HG02973 (cell line): ENCODE data around the gene IFI16.
"Not testable (repeated sequence)": the region's sequence is repeated elsewhere in the genome, so short reads cannot be mapped to it uniquely, and the experiment has no call there.

Experiments
- ATAC-seq: cut with Tn5 transposase; IDR thresholded peaks from one replicate; pipeline ENCODE4 v1.9.1; 2021; ENCODE audit warnings: moderate library complexity; ENCODE audit not compliant: unreplicated experiment

The IFI16 gene

DNA sequence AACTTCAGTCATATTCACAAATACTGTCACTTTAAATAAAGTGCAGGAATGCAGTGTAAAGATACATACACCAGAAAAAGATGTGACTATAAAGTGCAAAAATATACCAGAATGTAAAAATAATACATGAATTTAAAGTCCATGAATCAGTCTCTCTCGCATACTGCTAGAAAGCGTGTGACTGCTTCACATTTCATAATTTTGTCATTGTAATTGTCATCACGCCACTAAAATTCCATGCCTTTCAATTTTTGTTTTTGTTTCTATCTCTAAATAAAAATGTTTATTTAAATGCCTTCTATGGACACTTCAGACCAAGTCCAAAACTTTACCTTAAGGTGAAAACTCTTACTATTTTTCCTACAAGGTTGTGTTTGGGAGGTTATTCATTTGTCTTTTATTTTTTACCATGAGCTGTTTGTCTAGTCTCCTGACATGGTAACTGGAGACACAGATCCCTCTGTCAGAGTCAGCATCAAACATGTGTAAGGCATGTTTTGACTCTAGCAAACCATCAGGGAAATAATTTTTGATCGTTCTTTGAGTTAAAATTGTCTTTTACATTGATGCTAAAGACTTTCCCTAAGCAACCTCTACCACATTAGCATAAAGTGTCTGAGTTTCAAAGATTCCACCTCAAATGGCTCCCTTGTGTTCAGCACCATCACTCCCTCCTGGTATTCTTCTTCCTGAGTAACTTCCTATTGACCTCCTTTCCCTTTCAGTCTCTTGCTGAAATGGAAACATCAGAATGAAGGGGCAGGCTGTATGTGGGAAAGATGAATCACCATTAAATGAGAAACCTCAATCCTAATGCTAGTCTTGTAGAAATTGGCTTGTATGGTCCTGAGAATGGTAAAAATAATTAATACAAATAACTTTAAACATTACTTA lies 80.8 kb downstream of the IFI16 start:
- ATAC-seq = no peak

DNA sequence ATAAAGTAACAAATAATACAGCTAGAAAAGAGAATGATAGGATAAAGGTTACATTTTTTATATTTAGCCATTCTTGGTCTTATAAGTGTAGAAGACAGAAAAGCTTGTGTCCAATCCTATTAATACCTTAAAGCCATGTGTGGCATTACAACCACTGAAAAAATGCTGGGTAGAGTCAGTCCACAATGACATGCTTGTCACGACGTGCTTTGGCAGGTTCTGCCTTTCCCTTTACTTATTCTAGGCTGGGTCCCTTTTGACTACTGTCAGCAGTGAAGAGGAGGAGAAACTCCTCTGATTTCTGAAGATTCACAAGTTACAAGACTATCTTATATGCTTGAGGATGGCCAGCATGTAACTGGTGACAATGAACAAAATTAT lies 81.5 kb downstream of the IFI16 start:
- ATAC-seq = no peak

DNA sequence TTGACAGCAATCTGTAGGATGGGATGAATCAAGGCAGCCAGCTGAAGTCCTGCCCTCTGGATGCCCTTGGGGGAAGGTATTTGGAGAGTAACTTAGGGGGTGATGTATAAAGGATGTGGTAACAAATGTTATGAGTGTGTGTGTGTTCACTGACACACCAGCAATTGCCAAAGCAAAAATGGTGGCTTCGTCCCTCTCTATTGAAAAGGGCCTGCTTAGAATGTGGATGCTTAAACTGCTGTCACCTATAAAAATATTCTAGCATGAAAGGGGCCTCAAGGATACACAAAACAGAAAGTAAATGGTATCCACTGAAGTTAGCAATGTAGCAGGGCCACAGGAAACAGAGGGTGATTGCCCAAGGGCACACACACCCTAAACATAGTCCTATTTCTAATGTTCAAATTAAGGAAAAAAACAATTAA lies 81.9 kb downstream of the IFI16 start:
- ATAC-seq = no peak

- no peak for ATAC-seq
These were observed 82.5 kb downstream of the IFI16 start for GRCh38 chr1:159092036-159092760.

- no peak for ATAC-seq
These were observed 88.9 kb downstream of the IFI16 start for GRCh38 chr1:159098596-159098995.

DNA sequence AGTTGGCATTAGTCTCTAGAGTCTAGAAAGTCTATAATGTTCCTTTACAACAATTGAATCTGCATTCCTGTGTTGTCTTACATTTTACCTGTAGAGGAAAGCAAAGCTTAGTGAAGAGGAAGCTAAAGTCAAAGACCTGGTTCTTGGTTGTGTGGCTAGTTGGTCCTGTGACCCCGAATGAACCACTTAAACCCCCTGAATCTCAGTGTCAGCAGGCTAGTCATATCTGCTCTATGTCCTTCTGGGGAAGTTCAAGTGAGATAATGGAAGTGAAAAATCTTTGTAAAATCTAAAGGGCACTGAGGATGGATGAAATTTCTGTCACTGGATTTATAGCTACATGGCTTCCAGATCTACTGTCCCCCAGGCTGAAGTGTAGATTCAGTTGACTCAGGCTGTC lies 90.9 kb downstream of the IFI16 start:
- ATAC-seq = no peak

DNA sequence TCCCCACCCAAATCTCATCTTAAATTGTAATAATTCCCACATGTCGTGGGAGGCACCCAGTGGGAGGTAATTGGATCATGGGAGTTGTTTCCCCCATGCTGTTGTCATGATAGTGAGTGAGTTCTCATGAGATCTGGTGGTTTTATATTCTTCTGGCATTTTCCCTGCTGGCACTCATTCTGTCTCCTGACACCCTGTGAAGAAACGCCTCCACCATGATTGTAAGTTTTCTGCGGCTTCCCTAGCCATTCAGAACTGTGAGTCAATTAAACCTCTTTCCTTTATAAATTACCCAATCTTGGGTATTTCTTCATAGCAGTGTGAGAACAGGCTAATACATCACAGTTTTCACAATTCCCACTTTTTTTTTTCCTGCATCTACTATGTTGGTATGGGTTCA lies 93.3 kb downstream of the IFI16 start:
- not testable (repeated sequence) for ATAC-seq
